ENCODE data around the gene EIF1.

Gene EIF1

GRCh38 chr17:41741709-41742108 is 53.0 kb downstream of the EIF1 start:
- no peaks in the 10 kb centered on the region for H3K9me3 Mint-ChIP-seq
- DNase-seq (no peak), ATAC-seq (no peak)
- no peak overlapping the region for H3K4me3 Mint-ChIP-seq
- peaks cover 11% of the 10 kb centered on the region for H3K27me3 Mint-ChIP-seq
- no peaks in the 10 kb centered on the region for H3K36me3 Mint-ChIP-seq (ENCODE audit: low read depth)
- H3K27ac Mint-ChIP-seq, result no peak overlapping the region
- no peaks in the 10 kb centered on the region for H3K4me1 Mint-ChIP-seq

Measured in activated naive CD8-positive, alpha-beta T cell treated with anti-CD3 and anti-CD28 coated beads, Interleukin-2, amount 50 U/mL, for 24 hours (primary cell).